ENCODE results near the gene WFDC10A. TPM values are rescaled to one million over a fixed set of nuclear protein-coding genes. Genes with fewer than 3 reads are reported as not detected.
A peak's percentile ranks its signal among the peaks of the same experiment; 100 is the strongest.
"Not testable (repeated sequence)": the region's sequence is repeated elsewhere in the genome, so short reads cannot be mapped to it uniquely, and the experiment has no call there.

WFDC10A gene
- total RNA-seq, 1 experiment from 2014 or later, result not detected

DNA sequence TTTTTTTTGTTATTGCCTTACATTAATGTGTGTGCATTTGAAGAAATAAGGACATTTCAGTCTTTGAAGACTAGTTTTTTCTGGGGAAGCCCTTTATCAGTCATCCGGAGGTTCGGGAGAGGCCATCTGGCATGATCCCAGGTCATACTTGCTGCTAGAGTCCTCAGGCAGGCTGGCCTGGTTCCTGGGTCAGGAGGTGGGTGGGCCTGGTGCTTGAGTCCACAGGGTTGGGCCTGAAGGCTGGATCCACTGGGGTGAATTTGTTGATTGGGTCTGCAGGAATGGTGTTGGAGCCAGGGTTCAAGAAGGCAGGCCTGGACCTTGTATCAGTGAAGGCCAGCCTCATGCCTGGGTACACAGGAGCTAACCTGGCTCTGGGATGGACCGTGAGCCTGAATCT, 17.3 kb downstream of the WFDC10A start:
- H3K27me3 ChIP-seq (ENCODE audit: insufficient read depth, low read depth), result no peaks in the 10 kb centered on the region
- no peaks in the 10 kb centered on the region for H3K4me1 ChIP-seq (replicated peaks; ENCODE audit: insufficient read depth)
- H3F3A ChIP-seq (ENCODE audit: insufficient read depth, low read depth), result no peaks in the 10 kb centered on the region
- H3K27ac ChIP-seq, result no peak overlapping the region
- CTCF ChIA-PET, result no interaction called here
- no peaks in the 10 kb centered on the region for H3K79me2 ChIP-seq (ENCODE audit: low read depth)
- H3K4me3 ChIP-seq, result no peak overlapping the region
- TF ChIP-seq, protein P1, sequence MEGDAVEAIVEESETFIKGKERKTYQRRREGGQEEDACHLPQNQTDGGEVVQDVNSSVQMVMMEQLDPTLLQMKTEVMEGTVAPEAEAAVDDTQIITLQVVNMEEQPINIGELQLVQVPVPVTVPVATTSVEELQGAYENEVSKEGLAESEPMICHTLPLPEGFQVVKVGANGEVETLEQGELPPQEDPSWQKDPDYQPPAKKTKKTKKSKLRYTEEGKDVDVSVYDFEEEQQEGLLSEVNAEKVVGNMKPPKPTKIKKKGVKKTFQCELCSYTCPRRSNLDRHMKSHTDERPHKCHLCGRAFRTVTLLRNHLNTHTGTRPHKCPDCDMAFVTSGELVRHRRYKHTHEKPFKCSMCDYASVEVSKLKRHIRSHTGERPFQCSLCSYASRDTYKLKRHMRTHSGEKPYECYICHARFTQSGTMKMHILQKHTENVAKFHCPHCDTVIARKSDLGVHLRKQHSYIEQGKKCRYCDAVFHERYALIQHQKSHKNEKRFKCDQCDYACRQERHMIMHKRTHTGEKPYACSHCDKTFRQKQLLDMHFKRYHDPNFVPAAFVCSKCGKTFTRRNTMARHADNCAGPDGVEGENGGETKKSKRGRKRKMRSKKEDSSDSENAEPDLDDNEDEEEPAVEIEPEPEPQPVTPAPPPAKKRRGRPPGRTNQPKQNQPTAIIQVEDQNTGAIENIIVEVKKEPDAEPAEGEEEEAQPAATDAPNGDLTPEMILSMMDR (conservative IDR thresholded peaks at IDR 0.05), result no peak
- TF ChIP-seq EZH2 (IDR thresholded peaks at IDR 0.05; ENCODE audit: low read depth), result no peak
- no peaks in the 10 kb centered on the region for H3K36me3 ChIP-seq (ENCODE audit: low read depth)
- H3K9me2 ChIP-seq (ENCODE audit: insufficient read depth), result no peaks in the 10 kb centered on the region; the same call in 1 of the 2 replicates
- intact Hi-C loops (cut with micrococcal nuclease; ENCODE audit: unreplicated experiment), result no loop called here
- no TSS peak for BruUV-seq (replicated peaks)
- POLR2A ChIA-PET (ENCODE audit: unreplicated experiment), result no interaction called here
- H4K20me1 ChIP-seq (ENCODE audit: insufficient read depth), result no peaks in the 10 kb centered on the region
- no peak overlapping the region for H2AFZ ChIP-seq
- DNase-seq, result no peak
- no peak overlapping the region for H3K4me2 ChIP-seq
- H3K9me3 ChIP-seq (ENCODE audit: insufficient read depth, low read depth), result no peaks in the 10 kb centered on the region

DNA sequence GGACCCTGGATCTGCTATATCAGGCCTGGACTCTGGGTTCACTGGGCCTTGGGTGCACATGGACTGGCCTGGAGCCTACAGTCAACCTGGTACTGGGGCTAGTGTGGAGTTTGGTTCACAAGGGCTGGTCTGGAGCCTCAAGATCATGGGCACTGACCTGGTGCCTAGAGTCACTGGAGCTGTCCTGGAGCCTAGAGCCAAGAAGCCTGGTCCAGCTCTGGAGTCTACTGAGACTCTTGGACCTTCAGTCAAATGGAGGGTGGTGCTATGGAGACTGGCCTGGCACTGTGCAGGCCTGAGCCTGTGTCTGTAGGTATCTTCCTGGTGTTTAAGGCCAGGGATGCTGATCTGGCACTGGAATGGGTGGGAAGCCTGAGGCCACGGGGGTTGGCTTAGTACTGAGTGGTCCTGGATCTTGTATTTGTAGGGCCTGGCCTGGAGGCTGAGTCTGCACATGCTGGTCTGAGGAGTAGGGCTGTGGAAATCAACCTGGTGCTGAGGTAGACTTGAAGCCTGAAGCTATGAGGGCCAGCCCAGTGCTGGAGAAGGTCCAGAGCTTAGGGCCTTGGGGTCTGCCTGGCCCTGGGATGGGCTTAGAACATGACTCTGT, 18.0 kb downstream of the WFDC10A start:
- Histone ChIP-seq H3K36me3 (ENCODE audit: low read depth) (no peaks in the 10 kb centered on the region), H3K4me3 (no peak overlapping the region), H3K9me3 (ENCODE audit: insufficient read depth, low read depth) (no peaks in the 10 kb centered on the region), H3K27ac (no peak overlapping the region), H3K27me3 (ENCODE audit: insufficient read depth, low read depth) (no peaks in the 10 kb centered on the region), H3K9me2 (ENCODE audit: insufficient read depth) (no peaks in the 10 kb centered on the region; the same call in 1 of the 2 replicates), H3K79me2 (ENCODE audit: low read depth) (no peaks in the 10 kb centered on the region), H2AFZ (no peak overlapping the region), H4K20me1 (ENCODE audit: insufficient read depth) (no peaks in the 10 kb centered on the region), H3K4me2 (no peak overlapping the region), H3F3A (ENCODE audit: insufficient read depth, low read depth) (no peaks in the 10 kb centered on the region), H3K4me1 (replicated peaks; ENCODE audit: insufficient read depth) (no peaks in the 10 kb centered on the region)
- POLR2A ChIA-PET (ENCODE audit: unreplicated experiment), result interaction anchor here (0.6 kb wide), 1 partner anchor 186 kb away, joined by 3 read pairs; the partner anchor contains the start of gene SNX21
- BruUV-seq (replicated peaks), result no TSS peak
- intact Hi-C loops (cut with micrococcal nuclease; ENCODE audit: unreplicated experiment), result no loop called here
- TF ChIP-seq, protein P1 (conservative IDR thresholded peaks at IDR 0.05), result no peak
- TF ChIP-seq EZH2 (IDR thresholded peaks at IDR 0.05; ENCODE audit: low read depth), result no peak
- CTCF ChIA-PET, result interaction anchor here (0.6 kb wide), 1 partner anchor 211 kb away, joined by 3 read pairs; no protein-coding TSS in a partner anchor
- no peak for DNase-seq

DNA sequence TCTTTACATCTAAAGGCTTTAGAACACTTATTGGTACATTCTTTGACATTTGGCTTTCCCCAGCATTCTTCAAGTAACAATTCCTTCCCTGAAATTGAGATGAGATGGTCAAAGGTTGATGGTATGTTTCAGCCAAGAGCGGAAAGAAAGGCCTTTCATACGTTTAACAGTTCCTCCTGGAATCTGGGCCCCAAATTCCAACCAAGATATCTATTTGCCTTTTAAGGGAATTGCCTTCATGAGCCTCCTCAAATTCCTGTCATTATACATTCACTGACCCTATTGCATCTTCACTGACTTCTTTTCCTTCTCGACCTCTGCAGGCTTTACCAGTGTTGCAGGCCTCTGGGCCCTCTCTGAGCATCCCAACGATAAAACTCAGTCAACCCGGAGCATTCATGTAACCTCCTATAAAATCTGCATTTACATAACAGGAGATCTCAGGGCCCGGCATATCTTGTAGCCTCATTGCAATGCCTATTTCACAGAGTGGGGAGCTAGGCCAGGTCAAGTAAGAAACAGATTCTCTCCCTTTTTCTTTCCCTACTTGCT, 19.8 kb downstream of the WFDC10A start:
- Histone ChIP-seq H4K20me1 (ENCODE audit: insufficient read depth) (no peaks in the 10 kb centered on the region), H3K4me3 (no peak overlapping the region), H3K9me2 (ENCODE audit: insufficient read depth) (no peaks in the 10 kb centered on the region; the same call in 1 of the 2 replicates), H3K4me2 (no peak overlapping the region), H2AFZ (no peak overlapping the region), H3K27me3 (ENCODE audit: insufficient read depth, low read depth) (no peaks in the 10 kb centered on the region), H3K9me3 (ENCODE audit: insufficient read depth, low read depth) (no peaks in the 10 kb centered on the region), H3K4me1 (replicated peaks; ENCODE audit: insufficient read depth) (no peaks in the 10 kb centered on the region), H3K79me2 (ENCODE audit: low read depth) (no peaks in the 10 kb centered on the region), H3F3A (ENCODE audit: insufficient read depth, low read depth) (no peaks in the 10 kb centered on the region), H3K27ac (no peak overlapping the region), H3K36me3 (ENCODE audit: low read depth) (no peaks in the 10 kb centered on the region)
- ChIA-PET CTCF (no interaction called here), POLR2A (ENCODE audit: unreplicated experiment) (no interaction called here)
- TF ChIP-seq, protein P1 (conservative IDR thresholded peaks at IDR 0.05), result no peak
- no peak for TF ChIP-seq EZH2 (IDR thresholded peaks at IDR 0.05; ENCODE audit: low read depth)
- DNase-seq, result no peak
- intact Hi-C loops (cut with micrococcal nuclease; ENCODE audit: unreplicated experiment), result no loop called here
- no TSS peak for BruUV-seq (replicated peaks)

- peak in 1 of 2 experiments; percentile 25 for DNase-seq
- not testable (repeated sequence) for H3K27ac ChIP-seq
These were observed 22.2 kb downstream of the WFDC10A start for GRCh38 chr20:45651726-45652125.

DNA sequence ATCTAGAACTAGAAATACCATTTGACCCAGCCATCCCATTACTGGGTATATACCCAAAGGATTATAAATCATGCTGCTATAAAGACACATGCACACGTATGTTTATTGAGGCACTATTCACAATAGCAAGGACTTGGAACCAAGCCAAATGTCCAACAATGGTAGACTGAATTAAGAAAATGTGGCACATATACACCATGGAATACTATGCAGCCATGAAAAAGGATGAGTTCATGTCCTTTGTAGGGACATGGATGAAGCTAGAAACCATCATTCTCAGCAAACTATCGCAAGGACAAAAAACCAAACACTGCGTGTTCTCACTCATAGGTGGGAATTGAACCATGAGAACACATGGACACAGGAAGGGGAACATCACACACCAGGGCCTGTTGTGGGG, 27.5 kb downstream of the WFDC10A start:
- DNase-seq; H3K36me3 ChIP-seq (ENCODE audit: low read depth); intact Hi-C loops (cut with micrococcal nuclease; ENCODE audit: unreplicated experiment); H3K4me1 ChIP-seq (replicated peaks; ENCODE audit: insufficient read depth); H3K4me2 ChIP-seq; CTCF ChIA-PET; H3K27ac ChIP-seq; H3K9me2 ChIP-seq (ENCODE audit: insufficient read depth); H3F3A ChIP-seq (ENCODE audit: insufficient read depth, low read depth); H3K27me3 ChIP-seq (ENCODE audit: insufficient read depth, low read depth); POLR2A ChIA-PET (ENCODE audit: unreplicated experiment); H2AFZ ChIP-seq; BruUV-seq (replicated peaks); H3K4me3 ChIP-seq; H4K20me1 ChIP-seq (ENCODE audit: insufficient read depth); H3K9me3 ChIP-seq (ENCODE audit: insufficient read depth, low read depth); H3K79me2 ChIP-seq (ENCODE audit: low read depth): not testable (repeated sequence)

More at GRCh38 chr20:45651726-45652125, 22.2 kb downstream of the WFDC10A start:
- H3K4me1 ChIP-seq (replicated peaks; ENCODE audit: insufficient read depth); H3K79me2 ChIP-seq (ENCODE audit: low read depth); intact Hi-C loops (cut with micrococcal nuclease; ENCODE audit: unreplicated experiment); H3F3A ChIP-seq (ENCODE audit: insufficient read depth, low read depth); CTCF ChIA-PET; H3K4me3 ChIP-seq; H2AFZ ChIP-seq; BruUV-seq (replicated peaks); H3K9me3 ChIP-seq (ENCODE audit: insufficient read depth, low read depth); H3K36me3 ChIP-seq (ENCODE audit: low read depth); H3K9me2 ChIP-seq (ENCODE audit: insufficient read depth); H4K20me1 ChIP-seq (ENCODE audit: insufficient read depth); H3K27me3 ChIP-seq (ENCODE audit: insufficient read depth, low read depth); POLR2A ChIA-PET (ENCODE audit: unreplicated experiment): not testable (repeated sequence)
- peak overlapping the region; percentile 31 for H3K4me2 ChIP-seq
